Fibroblast of lung (primary cell): ENCODE data around the gene NAXD.

Experiments
- CTCF ChIP-seq, 2 donors: IDR thresholded peaks in 1 of 2; conservative IDR thresholded peaks in 1 of 2; 1 replicate in 1 of 2; 2 replicates in 1 of 2; pipeline ENCODE4 v1.5.1; 2011 to 2012; ENCODE audit warnings: low read length in 2 of 2, control low read depth in 1 of 2, inconsistent platforms in 1 of 2, low read depth in 1 of 2, mild to moderate bottlenecking in 1 of 2
- EZH2 ChIP-seq: IDR thresholded peaks from 2 replicates; pipeline ENCODE4 v1.5.1; 2012; ENCODE audit warnings: low read length, control low read depth, mild to moderate bottlenecking; ENCODE audit errors: missing control alignments

GRCh38 chr13:110628952-110629701, 13.8 kb downstream of the NAXD start:
- no peak for TF ChIP-seq CTCF (conservative IDR thresholded peaks at IDR 0.05 in 1 of 2, IDR thresholded peaks at IDR 0.05 in 1 of 2; ENCODE audit: low read depth in 1 of 2, low read length in 2 of 2)
- TF ChIP-seq EZH2, result no peak
